ENCODE data around the gene RHPN2.
"Not testable (repeated sequence)": the region's sequence is repeated elsewhere in the genome, so short reads cannot be mapped to it uniquely, and the experiment has no call there.

Gene RHPN2

GRCh38 chr19:33026602-33027001 lies 38.1 kb downstream of the RHPN2 start:
- not testable (repeated sequence) for H3K36me3 ChIP-seq (ENCODE audit: control insufficient read depth, insufficient read depth, low read length); H3K27me3 ChIP-seq (ENCODE audit: control insufficient read depth, insufficient read depth, low read length); H3K27ac ChIP-seq (ENCODE audit: low read depth, low read length); H3K9ac ChIP-seq (ENCODE audit: low read length); H3K4me3 ChIP-seq (ENCODE audit: low read depth, low read length)
- Histone ChIP-seq H3K9me3 (ENCODE audit: control insufficient read depth, insufficient read depth, low read depth, low read length) (peaks cover 19% of the 10 kb centered on the region), H3K4me1 (ENCODE audit: control insufficient read depth, insufficient read depth, low read length) (peaks cover 14% of the 10 kb centered on the region)

- not testable (repeated sequence) for H3K27ac ChIP-seq (ENCODE audit: low read depth, low read length); H3K36me3 ChIP-seq (ENCODE audit: control insufficient read depth, insufficient read depth, low read length); H3K4me3 ChIP-seq (ENCODE audit: low read depth, low read length); H3K27me3 ChIP-seq (ENCODE audit: control insufficient read depth, insufficient read depth, low read length); H3K9ac ChIP-seq (ENCODE audit: low read length)
- peaks cover 16% of the 10 kb centered on the region for H3K9me3 ChIP-seq (ENCODE audit: control insufficient read depth, insufficient read depth, low read depth, low read length)
- peaks cover 16% of the 10 kb centered on the region for H3K4me1 ChIP-seq (ENCODE audit: control insufficient read depth, insufficient read depth, low read length)
Observed at GRCh38 chr19:33025468-33026238, 39.0 kb downstream of the RHPN2 start.

GRCh38 chr19:33024398-33024797 lies 40.3 kb downstream of the RHPN2 start:
- H3K9ac ChIP-seq (ENCODE audit: low read length), result no peak overlapping the region
- no peak overlapping the region for H3K27ac ChIP-seq (ENCODE audit: low read depth, low read length)
- peaks cover 3% of the 10 kb centered on the region; the same call in 1 of the 2 replicates for H3K9me3 ChIP-seq (ENCODE audit: control insufficient read depth, insufficient read depth, low read depth, low read length)
- no peak overlapping the region for H3K4me3 ChIP-seq (ENCODE audit: low read depth, low read length)
- H3K36me3 ChIP-seq (ENCODE audit: control insufficient read depth, insufficient read depth, low read length), result peaks cover 4% of the 10 kb centered on the region; the same call in 1 of the 2 replicates
- H3K27me3 ChIP-seq (ENCODE audit: control insufficient read depth, insufficient read depth, low read length), result no peaks in the 10 kb centered on the region
- H3K4me1 ChIP-seq (ENCODE audit: control insufficient read depth, insufficient read depth, low read length), result peaks cover 16% of the 10 kb centered on the region

GRCh38 chr19:33022472-33023116 lies 42.1 kb downstream of the RHPN2 start:
- Histone ChIP-seq H3K4me1 (ENCODE audit: control insufficient read depth, insufficient read depth, low read length) (peaks cover 16% of the 10 kb centered on the region), H3K27me3 (ENCODE audit: control insufficient read depth, insufficient read depth, low read length) (no peaks in the 10 kb centered on the region), H3K36me3 (ENCODE audit: control insufficient read depth, insufficient read depth, low read length) (peaks cover 4% of the 10 kb centered on the region; the same call in 1 of the 2 replicates), H3K9ac (ENCODE audit: low read length) (no peak overlapping the region), H3K4me3 (ENCODE audit: low read depth, low read length) (peak overlapping the region; percentile 7; the same call in 1 of the 2 replicates), H3K9me3 (ENCODE audit: control insufficient read depth, insufficient read depth, low read depth, low read length) (no peaks in the 10 kb centered on the region), H3K27ac (ENCODE audit: low read depth, low read length) (no peak overlapping the region; the same call in 1 of the 2 replicates)

GRCh38 chr19:33010891-33011290 lies 53.8 kb downstream of the RHPN2 start:
- H3K36me3 ChIP-seq (ENCODE audit: control insufficient read depth, insufficient read depth, low read length), result peaks cover 31% of the 10 kb centered on the region
- H3K27ac ChIP-seq (ENCODE audit: low read depth, low read length); H3K9ac ChIP-seq (ENCODE audit: low read length): not testable (repeated sequence)

GRCh38 chr19:33008738-33009137 lies 56.0 kb downstream of the RHPN2 start:
- Histone ChIP-seq H3K4me3 (ENCODE audit: low read depth, low read length) (no peak overlapping the region), H3K27me3 (ENCODE audit: control insufficient read depth, insufficient read depth, low read length) (no peaks in the 10 kb centered on the region), H3K27ac (ENCODE audit: low read depth, low read length) (no peak overlapping the region), H3K36me3 (ENCODE audit: control insufficient read depth, insufficient read depth, low read length) (peaks cover 34% of the 10 kb centered on the region), H3K9ac (ENCODE audit: low read length) (no peak overlapping the region), H3K9me3 (ENCODE audit: control insufficient read depth, insufficient read depth, low read depth, low read length) (no peaks in the 10 kb centered on the region), H3K4me1 (ENCODE audit: control insufficient read depth, insufficient read depth, low read length) (no peaks in the 10 kb centered on the region)

More at GRCh38 chr19:33010891-33011290, 53.8 kb downstream of the RHPN2 start:
- not testable (repeated sequence) for H3K9me3 ChIP-seq (ENCODE audit: control insufficient read depth, insufficient read depth, low read depth, low read length); H3K27me3 ChIP-seq (ENCODE audit: control insufficient read depth, insufficient read depth, low read length); H3K4me1 ChIP-seq (ENCODE audit: control insufficient read depth, insufficient read depth, low read length); H3K4me3 ChIP-seq (ENCODE audit: low read depth, low read length)

- peaks cover 42% of the 10 kb centered on the region for H3K36me3 ChIP-seq (ENCODE audit: control insufficient read depth, insufficient read depth, low read length)
- no peak overlapping the region for H3K4me3 ChIP-seq (ENCODE audit: low read depth, low read length)
- no peak overlapping the region for H3K9ac ChIP-seq (ENCODE audit: low read length)
- H3K27me3 ChIP-seq (ENCODE audit: control insufficient read depth, insufficient read depth, low read length), result no peaks in the 10 kb centered on the region
- H3K9me3 ChIP-seq (ENCODE audit: control insufficient read depth, insufficient read depth, low read depth, low read length), result no peaks in the 10 kb centered on the region
- H3K27ac ChIP-seq (ENCODE audit: low read depth, low read length), result no peak overlapping the region
- H3K4me1 ChIP-seq (ENCODE audit: control insufficient read depth, insufficient read depth, low read length), result no peaks in the 10 kb centered on the region
Observed at GRCh38 chr19:33005440-33005839, 59.2 kb downstream of the RHPN2 start.

GRCh38 chr19:33003424-33004024 lies 61.2 kb downstream of the RHPN2 start:
- H3K4me1 ChIP-seq (ENCODE audit: control insufficient read depth, insufficient read depth, low read length); H3K9me3 ChIP-seq (ENCODE audit: control insufficient read depth, insufficient read depth, low read depth, low read length); H3K4me3 ChIP-seq (ENCODE audit: low read depth, low read length); H3K27ac ChIP-seq (ENCODE audit: low read depth, low read length); H3K27me3 ChIP-seq (ENCODE audit: control insufficient read depth, insufficient read depth, low read length); H3K9ac ChIP-seq (ENCODE audit: low read length): not testable (repeated sequence)
- peaks cover 42% of the 10 kb centered on the region for H3K36me3 ChIP-seq (ENCODE audit: control insufficient read depth, insufficient read depth, low read length)

- H3K36me3 ChIP-seq (ENCODE audit: control insufficient read depth, insufficient read depth, low read length), result peaks cover 44% of the 10 kb centered on the region
- H3K4me1 ChIP-seq (ENCODE audit: control insufficient read depth, insufficient read depth, low read length); H3K27me3 ChIP-seq (ENCODE audit: control insufficient read depth, insufficient read depth, low read length); H3K9ac ChIP-seq (ENCODE audit: low read length); H3K27ac ChIP-seq (ENCODE audit: low read depth, low read length); H3K9me3 ChIP-seq (ENCODE audit: control insufficient read depth, insufficient read depth, low read depth, low read length); H3K4me3 ChIP-seq (ENCODE audit: low read depth, low read length): not testable (repeated sequence)
Observed at GRCh38 chr19:33002126-33002865, 62.4 kb downstream of the RHPN2 start.

- no peak overlapping the region for H3K27ac ChIP-seq (ENCODE audit: low read depth, low read length)
- peaks cover 41% of the 10 kb centered on the region for H3K36me3 ChIP-seq (ENCODE audit: control insufficient read depth, insufficient read depth, low read length)
- no peaks in the 10 kb centered on the region for H3K27me3 ChIP-seq (ENCODE audit: control insufficient read depth, insufficient read depth, low read length)
- H3K9me3 ChIP-seq (ENCODE audit: control insufficient read depth, insufficient read depth, low read depth, low read length), result no peaks in the 10 kb centered on the region
- H3K4me1 ChIP-seq (ENCODE audit: control insufficient read depth, insufficient read depth, low read length), result no peaks in the 10 kb centered on the region
- H3K4me3 ChIP-seq (ENCODE audit: low read depth, low read length), result no peak overlapping the region
- H3K9ac ChIP-seq (ENCODE audit: low read length), result no peak overlapping the region
Observed at GRCh38 chr19:33000910-33001309, 63.8 kb downstream of the RHPN2 start.
